GDM1 (cell line): ENCODE results near the gene OSBPL3.

Source experiments
- DNase-seq: peaks from one replicate; lab custom pipeline; 2025; lab: John Stamatoyannopoulos, UW

OSBPL3 gene

DNA sequence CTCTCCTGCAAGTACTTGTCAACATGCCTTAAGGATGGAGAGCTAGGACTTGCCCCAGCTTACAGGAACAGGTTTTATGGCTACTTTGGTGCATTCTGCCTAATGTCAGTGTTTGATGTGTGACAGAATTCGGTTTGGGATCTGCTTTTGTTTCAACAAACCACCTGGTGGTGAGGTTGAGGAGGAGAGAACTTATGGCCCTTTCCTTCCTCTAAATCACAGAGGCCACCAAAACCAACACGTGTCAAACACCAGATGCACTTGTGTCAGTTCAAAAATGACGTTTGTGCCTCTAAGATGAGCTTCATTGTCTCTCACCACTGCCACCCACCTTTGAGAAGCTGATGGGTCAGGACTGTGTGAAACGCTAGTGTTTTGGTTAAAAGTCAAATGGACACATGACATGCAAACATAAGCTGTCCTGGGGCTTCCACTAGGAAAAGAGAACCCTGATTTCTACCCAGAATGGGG is 83.9 kb downstream of the OSBPL3 start:
- no peak for DNase-seq

DNA sequence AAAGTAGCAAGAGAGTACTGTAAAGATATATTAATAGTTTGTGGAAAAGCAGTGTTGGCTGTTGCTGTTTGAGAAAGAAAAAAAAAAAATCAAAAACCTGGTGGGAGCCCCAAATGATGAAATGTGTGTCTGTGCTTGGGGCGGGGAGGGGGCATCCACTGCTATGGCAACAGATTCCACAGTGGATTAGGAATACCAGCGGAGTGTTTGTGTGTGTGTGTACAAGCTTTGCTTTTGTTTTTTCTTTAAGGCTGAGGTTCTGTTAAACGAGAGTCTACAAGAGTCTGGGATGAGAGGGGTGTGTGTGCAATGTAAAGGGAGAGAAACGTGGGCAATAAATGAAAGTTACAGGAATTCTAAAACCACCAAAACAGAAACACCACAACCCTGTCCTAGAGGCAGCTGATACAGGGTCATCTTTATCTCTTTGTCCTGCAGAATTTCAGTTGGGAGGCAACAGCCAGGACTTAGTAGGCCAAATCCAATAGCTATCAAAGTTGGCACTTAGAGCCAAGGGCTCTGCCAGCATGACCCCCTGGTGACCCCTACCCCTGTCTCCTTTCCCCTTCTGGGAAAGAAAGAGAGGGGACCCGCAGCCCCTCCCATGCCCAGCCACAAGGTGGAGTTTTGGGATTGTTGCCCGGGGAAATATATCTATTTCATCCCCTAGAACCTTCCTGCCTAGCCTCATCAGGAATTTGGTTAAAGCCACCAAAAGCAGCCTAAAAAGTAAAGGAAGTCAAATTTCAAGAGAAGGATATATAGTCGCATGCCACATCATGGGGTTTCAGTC is 85.4 kb downstream of the OSBPL3 start:
- DNase-seq = no peak

DNA sequence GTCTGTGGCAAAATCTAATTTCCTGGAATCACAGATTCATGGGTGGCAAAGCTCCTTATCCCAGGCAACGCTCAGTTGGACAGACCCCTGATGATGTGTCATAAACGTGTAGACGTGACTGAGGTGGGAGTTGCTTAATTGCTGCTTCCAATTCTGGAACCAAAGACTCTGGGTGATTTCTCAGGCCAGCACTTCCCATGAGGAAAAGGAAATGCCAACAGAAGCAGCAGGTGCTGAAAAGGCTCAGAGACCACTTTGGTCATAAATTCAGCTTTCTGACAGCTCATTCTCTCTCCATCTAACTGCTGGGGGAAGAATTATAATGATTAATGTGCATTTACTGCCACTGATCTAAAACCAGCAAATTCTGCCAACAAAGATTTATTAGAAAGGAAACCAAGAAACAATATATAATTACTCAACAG is 88.7 kb downstream of the OSBPL3 start:
- no peak for DNase-seq

DNA sequence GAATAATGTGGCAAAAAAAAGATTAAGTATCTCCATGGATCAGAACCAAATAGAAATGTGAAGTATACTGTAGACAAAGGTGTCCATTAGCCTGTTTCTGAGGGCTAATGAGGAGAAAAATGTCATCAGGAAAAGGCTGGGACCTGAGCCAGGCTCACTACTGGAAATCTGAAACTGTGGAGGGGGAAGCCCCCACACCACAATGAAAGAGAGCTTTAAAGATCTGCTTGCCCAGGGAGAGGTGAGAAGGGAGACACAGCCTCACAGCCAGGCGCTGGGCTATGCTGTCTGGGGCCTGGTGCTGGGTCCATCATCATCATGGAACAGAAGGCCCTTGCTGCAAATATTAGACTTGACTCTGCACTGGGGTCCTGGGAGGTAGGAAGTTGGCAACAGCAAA is 90.4 kb downstream of the OSBPL3 start:
- DNase-seq = no peak

DNA sequence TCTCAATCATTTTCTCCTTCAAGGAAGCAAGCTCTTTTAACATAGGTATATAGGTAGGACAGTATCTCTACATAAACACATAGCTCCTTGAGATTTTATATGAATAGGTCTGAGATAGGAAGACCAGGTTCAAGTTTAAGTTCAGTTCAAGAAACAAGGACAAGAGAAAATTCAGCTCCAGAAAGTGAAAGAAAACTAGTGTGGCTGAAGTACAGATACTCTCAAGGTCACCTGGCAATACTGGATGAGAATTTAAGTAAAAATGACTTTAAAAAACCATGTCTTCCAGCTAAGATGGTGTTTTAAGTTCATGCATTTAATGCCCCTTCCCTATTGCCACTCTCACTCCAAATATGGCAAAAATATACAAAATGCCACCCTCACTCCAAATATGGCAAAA is 91.3 kb downstream of the OSBPL3 start:
- DNase-seq = no peak

DNA sequence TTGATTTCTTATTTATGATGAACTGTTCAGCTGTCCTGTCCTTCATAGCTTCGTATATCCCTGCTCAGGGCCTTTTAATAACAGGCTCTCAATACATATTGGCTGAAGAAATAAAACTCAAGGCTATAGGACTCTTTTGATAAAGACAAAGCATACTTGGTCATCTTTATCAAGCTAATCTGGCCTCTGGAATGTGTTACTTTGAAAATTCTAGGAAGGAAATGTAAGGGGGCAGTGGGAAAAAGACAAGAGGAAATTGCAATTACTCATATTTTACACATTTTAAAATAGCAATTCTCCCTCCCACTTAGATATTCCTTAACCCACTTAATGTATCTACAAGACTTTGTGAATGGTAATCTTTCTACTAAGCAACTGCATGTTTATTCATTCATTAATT is 94.3 kb downstream of the OSBPL3 start:
- DNase-seq = no peak

DNA sequence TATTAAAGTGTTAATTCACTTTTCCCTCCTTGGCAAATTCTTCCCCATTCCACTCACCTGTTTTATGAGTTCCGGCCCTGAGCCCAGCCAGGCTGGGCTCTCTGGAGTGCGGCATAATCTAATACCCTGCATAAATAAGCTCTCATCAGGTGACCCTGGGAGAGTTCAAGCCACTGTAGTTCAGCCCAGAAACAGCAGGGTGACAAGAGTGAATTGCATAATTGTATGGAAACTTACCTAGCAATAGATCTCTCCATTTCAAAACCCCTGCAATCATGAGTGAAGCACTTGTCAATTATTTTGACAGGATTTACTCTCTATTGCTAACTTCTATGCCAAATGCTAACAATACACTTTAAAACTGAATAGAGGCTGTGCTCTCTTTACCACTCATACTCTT is 94.7 kb downstream of the OSBPL3 start:
- no peak for DNase-seq

DNA sequence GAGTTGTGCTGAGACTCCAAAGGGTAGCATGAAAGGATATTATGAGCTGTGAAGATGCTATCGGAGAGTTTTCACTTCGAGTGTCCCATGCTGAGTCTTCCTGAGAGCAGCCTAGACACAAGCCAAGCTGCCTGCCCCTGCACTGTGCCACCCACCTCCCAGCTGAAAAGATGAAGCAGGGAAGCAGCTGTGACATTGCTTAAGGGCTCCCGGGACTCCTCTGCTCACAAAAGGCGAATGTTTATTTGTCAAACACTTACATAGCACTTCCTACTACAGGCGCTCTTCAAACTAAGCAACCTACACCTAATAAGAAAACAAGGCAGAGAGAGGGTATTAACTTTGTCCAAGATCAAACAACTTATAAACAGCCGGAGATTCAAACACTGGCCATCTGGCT is 95.6 kb downstream of the OSBPL3 start:
- DNase-seq = no peak

DNA sequence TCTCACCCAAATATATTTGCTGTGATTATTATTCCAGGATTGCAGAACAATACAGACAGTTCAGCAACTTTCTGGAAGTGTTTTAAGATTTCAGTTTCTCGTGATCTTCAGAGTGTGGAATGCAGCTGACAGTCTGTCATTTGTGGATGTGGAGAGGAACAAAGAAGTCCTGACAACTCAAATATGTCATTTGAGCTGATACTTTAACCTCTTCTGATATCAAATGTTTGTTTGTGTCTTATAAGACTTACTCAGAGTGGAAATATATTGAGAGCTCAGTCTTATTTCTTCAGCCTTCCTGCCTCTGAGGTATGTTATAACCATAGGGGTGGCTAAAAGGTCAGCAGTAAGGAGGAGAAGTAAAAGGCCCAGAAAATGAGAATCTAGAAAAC is 96.4 kb downstream of the OSBPL3 start:
- no peak for DNase-seq

DNA sequence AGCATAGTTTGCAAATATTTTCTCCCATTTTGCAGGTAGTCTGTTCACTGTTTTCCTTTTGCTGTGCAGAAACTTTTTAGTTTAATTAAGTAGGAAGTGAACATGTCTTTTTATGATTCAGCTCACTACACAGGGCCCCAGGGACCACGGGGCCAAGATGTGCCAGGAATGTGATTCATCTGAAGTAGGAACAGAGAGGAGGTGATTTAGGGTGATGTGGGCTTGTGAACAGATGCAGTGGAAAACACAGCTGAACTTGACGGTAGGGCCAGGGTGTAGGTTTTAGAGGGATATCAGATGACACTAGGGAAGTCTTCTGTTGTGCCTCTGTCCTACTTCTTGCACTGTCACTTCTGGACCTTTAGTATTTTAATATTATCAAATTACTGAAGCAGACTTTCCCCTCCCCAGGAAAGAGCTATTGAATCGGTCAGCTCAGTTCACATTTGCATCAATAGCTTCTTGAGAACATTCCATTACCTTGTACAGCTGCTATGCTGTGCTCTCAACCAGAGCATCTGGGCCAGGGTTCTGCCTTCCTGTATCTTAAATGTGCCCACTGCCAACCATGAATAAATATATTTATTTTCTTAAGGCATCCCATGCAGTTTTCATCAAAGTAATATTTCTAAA is 96.9 kb downstream of the OSBPL3 start:
- no peak for DNase-seq

DNA sequence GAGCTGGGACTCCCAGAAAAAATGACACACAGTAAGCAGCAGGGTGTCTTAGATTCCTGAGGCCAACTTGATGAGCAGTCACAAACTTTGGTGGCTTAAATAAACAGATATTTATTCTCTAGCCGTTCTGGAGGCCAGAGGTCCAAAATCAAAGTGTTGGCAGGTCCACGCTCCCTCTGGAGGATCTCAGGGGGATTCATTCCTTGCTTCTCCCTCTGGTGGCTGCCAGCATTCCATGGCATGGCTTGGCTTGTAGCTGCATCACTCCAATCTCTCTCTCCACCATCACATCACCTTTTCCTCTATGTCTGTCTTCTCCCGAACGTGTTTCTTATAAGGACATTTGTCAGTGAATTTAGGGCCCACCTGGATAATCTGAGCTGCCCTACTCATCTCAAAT is 98.4 kb downstream of the OSBPL3 start:
- no peak for DNase-seq

DNA sequence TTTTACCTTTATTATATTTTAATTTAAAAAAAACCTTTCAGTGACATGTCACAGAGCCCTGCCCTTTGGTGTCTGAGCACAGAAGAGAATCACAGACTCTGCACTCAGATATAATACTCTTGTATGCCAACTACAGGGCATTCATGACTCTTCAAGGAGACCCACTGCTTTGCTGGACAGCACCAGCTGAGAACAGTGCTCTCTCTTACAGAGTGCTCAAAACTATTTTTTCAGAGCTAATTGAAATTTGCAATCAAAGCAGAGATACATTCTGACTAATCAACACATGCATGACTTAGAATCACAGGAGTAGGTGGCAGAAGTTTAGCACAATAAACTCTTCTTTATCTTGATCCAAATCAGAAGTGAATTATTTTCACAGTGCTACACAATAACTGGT is 99.1 kb downstream of the OSBPL3 start:
- no peak for DNase-seq

DNA sequence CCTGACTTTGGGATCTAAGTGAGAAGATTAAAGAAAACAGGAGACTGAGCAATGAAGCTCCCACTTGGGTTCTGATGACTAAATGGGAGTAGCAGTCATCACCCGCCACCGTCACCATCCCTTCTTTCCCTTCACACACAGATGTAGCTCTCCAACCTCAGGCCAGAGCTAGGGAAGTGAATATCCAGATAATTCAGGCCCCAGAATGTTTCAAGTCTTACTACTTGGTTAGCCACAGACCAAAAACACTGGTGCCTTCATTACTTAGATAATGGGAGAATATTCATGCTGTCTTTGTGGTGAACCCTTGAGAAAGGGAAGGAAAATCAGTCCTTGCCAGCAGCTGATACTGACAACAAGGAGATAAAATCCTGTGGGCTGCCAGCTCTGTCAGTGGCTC is 100.7 kb downstream of the OSBPL3 start:
- no peak for DNase-seq

DNA sequence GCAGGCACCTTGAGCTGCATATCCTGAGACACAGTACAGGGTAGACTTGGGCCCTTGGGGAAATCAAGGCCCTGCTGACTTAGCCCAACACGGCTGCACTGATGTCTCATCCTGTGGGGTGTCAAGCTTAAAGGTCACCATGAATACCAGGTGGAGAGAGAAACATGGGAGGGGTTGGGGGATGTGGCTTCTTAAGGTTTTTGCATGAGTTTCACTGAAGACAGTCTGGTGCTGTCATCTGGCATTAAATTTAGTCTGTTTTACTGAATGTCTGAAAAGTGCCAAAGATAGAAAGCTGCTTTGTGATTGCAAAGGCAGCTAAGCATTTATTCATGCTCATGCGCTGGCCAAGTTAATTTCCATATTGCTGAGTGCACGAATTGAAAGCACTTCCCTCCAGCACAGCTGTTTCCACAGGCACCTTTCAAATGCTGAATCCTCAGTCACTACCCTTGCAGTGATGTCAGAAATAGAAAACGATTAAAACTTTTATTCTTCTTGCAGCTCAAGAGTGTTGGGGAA is 102.1 kb downstream of the OSBPL3 start:
- DNase-seq = no peak

DNA sequence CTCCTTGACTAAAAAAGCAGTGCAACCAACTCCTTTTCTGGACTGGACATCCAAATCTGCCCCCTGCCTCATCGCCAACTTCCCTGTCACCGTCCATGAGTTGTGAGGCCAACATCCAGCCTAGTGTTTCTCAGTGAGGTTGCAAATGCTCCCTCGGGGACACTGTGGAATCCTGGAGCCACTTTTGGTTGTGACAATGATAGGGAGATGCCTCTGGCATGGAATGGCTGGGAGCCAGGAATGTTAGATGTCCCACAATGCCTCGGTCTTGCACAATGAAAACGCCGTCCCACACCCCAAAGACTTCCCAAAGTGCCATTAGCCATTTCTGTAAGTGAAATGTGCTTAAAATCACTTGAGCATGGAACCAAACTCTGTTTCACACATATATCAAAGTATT is 105.2 kb downstream of the OSBPL3 start:
- no peak for DNase-seq

DNA sequence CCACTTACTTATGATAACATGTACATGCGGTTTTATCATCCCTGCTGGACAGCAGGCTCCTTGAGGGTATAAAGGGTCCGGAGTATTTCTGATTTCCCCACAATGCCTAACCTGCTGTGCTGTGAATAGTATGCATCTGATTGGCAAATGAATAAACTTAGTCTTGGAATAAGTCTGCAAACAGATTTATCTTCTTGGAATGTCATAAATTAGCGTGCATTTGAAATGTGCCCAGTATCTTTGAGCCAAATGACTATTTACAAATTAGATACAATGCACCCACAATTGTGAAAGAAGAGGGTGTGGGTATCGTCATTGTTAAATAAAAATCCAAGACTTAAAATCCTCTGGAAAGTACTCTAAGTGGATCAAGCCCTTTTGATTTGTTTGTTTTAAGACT is 106.0 kb downstream of the OSBPL3 start:
- DNase-seq = no peak

DNA sequence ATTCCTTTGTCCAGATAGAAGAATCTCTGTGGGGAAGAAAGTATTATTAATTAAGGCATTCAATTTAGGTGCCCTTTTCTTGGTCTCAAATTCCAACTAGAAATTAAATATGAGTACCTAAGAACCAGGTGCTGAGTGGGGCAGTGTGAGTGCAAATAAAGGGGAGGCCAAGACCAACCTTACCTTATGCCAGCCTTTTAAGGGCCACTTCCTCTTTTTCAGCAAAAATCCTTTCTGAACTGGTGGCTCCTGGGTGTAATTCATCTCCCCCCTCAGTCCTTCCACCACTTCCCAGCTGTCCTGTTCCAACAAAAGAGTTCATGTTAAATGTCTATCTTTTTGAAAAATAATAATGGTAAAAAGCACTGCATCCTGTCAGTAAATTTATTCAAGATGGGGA is 108.2 kb downstream of the OSBPL3 start:
- DNase-seq = no peak

DNA sequence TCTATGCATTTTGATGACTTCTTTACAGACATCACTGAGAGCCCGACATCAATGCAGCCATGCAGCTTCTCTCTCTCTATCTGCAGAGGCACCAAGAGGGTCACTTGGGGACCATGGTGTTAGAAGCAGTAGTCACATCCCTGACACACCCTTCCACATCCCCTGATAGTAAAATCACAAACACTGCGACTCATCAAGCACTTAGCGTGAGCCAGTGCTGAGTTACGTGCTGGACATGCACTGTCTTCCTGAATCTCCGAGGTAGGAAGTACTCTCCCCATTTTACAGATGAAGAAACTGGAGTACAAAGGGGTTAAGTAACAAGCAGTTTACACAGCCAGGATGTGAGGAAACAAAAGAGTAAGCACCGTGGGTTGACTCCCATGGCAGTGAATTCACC is 109.2 kb downstream of the OSBPL3 start:
- no peak for DNase-seq

DNA sequence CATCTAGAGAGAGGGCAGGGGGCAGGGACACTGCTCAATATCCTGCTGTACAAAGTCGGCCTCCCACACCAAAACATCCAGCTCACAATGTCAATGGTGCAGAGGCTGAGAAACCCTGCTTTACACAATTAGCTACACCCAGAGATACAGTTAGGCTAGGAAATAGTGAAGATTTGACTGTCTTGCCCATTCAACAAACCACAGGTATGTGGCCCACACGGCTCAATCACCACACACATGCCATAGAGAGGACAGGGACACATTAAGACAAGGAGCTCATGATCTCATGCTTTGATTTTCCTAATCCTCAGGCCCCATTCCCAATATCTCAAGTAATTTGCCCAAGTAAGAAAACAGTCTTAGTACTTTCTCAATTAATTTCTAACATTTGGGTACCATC is 110.4 kb downstream of the OSBPL3 start:
- no peak for DNase-seq

DNA sequence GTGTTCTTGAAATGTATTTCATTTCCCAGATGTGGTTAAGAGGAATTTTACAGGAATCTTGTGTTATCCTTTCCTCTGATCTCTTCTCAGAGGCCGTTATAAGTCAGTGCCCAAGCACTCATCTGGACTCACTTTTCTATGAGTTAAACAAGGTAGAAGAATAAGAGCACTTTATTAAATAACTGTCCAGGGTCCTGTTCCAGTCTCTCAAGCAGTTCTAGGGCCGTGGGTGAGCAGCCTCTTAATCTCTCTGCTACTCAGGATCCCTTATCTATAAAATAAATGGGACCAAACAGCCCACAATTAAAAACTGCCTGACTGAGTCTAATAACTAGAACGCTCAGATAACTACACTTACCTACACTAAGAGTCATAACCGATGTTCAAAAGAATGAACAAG is 111.2 kb downstream of the OSBPL3 start:
- DNase-seq = no peak

DNA sequence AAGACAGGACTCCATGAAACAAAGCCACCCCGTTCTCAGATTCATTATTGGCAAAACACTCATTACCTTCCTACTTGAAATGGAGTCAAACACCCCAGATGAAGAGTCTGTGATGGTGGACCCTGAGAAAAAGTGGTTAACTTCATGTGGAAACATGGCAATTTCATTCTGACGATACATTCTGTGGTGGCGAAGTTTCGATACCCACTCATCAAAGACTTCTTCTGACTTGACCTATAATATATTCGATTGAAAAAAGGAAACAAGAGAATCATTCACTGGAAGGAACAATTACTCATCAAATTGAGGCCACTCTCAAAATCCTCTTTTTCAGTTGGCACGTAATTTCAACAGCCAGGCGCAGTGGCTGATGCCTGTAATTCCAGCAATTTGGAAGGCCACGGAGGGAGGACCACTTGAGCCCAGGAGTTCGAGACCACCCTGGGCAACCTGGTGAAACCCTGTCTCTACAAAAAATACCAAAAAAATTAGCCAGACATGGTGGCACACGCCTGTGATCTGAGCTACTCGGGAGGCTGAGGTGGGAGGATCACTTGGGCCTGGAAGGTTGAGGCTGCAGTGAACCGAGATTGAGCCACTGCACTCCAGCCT is 113.9 kb downstream of the OSBPL3 start:
- DNase-seq = no peak

DNA sequence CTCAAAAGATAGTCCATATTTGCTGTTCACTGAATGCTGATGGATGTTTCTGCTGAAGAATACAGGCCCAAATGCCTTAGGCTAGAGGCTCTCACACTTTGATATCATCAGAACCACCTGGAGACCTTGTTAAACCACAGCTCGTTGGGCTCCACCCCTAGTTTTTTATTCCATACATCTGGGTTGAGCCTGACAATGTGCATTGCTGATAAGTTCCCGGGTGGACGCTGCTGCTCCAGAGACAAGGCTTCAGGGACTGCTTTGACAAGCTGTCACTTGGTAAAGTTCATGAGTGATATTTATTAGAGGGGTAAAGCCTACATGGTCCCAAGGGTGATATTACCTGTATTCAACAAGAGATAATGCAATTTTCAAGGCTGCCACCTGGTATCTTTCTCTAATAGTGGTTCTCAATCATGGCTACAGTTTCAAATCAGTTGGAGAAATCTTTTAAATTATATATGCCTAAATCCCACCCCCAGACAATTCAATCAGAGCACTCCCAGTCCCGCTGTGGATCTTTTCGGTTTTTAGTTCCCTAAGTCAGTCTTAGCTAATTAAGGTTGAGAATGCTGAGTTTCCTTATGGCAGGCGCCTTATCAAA is 115.7 kb downstream of the OSBPL3 start:
- DNase-seq = no peak

DNA sequence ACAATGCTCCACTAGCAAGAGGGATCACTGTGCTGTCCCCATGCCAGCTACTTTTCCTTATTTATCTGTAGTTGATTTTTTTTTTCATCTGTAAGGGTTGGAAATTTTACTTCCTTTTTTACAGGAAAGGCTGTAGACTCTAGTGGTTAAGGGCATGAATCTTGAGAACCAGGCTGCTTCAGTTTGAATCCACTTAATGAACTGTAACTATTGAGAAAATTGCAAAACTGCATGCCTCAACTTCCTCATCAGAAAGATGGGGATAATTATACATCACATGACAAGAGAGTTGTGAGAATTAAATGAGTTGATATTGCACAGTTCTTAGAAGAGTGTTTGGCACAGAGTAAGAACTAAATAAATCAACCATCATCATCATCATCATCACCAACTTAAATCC is 116.4 kb downstream of the OSBPL3 start:
- no peak for DNase-seq
